ENCODE results near the gene SLC15A4.
A peak's percentile ranks its signal among the peaks of the same experiment; 100 is the strongest.
"Not testable (repeated sequence)": the region's sequence is repeated elsewhere in the genome, so short reads cannot be mapped to it uniquely, and the experiment has no call there.

The SLC15A4 gene

GRCh38 chr12:128814411-128815261, 9.1 kb downstream of the SLC15A4 start:
- no peak for DNase-seq (ENCODE audit: low spot score)

DNA sequence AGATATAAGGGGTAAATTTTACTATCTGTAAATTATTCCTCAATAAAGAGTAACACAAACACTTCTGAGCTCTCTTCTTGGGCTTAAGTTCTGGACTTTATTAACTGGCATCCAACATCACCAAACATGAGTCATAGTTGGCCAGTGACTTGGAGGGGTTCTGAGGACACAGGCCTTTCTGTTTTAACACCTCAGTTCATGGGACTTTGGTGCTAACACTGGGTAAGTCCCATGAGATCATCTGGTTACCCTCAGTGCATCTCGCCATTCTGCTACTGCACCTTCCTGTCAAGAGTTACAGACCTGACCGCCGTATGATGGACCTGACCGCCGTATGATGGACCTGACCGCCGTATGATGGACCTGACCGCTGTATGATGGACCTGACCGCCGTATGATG, 9.9 kb downstream of the SLC15A4 start:
- DNase-seq (ENCODE audit: low spot score) = no peak

DNA sequence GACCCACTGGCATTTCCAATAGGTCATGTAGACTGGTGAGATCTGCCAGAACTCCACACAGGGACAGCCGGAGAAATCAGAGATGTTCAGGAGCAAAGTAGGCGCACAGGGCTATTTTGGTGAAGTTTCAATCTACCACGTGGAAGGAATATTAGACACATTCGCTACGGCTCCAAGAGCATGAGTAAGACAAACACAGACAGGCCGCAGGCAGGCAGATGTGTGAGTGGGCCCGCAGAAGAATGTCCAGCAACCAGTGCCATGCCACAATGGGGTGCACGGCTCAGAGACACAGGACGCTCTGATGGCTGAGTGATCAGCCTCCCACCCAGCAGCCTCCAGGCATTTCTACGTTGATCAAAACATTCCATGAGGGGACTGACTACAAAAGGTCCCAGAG, 10.4 kb downstream of the SLC15A4 start:
- DNase-seq (ENCODE audit: low spot score) = no peak

DNA sequence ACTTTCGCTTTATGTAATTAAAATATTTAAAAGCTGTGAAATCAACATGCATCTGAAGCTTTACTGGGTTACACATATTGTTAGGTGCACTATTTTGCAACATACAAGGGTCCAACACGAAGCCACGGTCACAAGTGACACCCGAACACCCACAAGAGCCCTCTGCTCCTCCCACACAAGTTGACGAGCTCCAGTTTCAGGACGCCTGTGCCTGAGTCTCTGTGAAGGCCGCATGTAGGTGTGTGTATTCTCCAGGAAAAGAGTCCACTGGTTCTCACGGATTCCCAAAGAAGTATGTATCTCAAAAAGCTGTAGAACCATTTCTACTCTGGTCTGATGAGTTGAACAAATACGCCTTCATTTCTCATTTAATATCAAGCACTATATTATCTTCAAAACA, 12.0 kb downstream of the SLC15A4 start:
- no peak for DNase-seq (ENCODE audit: low spot score)

DNA sequence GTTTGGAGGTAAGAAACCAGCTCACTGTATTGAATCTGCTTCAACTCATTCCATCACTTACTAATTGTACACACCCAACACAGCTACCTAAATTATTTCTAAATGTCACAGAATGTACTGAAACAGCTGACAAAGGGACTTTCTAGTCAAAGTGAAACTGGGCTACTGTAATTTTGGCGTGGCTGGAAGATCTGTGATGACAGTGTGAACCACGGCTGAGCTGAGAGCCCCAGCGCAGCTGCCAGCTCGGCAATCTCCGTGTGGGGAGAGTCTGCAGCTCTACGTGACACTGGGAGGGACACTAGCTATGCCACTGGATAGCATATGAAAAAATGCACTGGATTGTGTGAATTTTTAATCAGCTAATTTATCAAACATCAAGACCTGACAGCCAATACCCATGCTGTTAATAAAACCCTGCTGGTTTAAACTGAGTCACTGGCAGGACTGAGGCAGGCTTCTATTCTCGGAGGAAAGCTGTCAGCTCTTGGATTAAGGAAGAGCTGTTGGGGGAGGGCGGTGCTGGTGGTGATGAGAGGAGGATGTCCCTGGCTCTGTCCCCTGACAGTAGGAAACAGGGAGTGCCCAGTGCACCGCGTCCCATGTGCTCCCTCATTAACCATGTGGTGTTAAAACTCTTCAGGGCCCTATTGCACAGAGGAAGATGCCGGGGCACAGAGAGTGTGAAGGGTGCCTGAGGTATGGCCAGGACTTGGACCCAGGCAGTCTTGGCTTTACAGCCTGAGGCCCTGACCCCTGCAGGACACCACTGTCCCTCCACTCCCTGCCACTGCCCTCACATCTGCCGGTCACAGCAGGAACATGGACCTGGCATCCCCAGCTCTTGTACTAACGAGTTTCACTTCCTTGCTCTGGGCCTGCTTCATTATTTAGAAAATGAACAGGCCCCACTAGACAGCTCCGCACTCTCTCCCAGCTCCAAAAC, 13.3 kb downstream of the SLC15A4 start:
- DNase-seq (ENCODE audit: low spot score) = peak; percentile 76

DNA sequence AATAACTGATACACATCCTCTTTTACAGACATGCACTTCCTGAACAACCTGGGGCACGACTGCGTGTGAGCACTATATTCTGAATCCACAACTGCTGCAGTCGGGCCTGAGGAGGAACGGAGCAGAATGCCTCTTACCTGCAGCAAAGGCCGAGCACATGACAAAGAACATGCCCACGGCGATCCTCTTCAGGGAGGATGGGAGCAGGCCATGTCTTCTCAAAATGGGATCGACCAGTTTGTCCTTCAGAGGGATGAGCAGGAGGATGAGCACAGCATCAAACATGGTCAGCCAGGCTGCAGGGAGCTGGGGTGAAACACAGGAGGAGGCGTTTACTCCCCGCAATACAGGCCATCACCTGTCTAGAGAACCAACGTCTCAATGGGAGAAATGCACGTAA, 15.1 kb downstream of the SLC15A4 start:
- no peak for DNase-seq (ENCODE audit: low spot score)

DNA sequence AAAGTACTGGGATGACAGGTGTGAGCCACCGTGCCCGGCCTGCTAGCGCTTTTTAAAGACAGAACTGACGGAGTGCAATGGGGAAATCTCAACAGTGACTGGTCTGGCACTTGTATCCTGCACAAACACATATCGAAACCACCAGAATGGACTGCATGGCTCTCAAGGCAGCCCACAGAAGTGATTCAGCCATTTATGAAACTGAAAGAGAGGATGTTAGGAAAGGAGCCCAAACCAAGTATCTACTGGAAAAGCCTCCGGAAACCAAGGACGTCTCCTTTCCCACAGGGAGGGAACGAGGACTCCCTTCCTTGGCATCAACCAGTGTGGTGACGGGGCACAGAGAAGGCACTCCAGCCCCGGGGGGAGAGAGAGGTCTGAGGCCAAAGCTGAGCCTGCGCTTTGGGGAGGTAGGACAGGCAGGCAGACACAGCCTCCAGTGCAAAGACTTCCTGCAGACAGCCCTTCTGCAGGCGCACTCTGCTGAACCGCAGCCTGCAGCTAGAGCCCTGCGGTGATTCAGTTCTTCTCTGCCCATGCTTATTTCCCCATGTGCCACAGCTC, 16.5 kb downstream of the SLC15A4 start:
- DNase-seq (ENCODE audit: low spot score) = no peak

- DNase-seq (ENCODE audit: low spot score) = no peak
These were observed 17.2 kb downstream of the SLC15A4 start for GRCh38 chr12:128806573-128806972.

DNA sequence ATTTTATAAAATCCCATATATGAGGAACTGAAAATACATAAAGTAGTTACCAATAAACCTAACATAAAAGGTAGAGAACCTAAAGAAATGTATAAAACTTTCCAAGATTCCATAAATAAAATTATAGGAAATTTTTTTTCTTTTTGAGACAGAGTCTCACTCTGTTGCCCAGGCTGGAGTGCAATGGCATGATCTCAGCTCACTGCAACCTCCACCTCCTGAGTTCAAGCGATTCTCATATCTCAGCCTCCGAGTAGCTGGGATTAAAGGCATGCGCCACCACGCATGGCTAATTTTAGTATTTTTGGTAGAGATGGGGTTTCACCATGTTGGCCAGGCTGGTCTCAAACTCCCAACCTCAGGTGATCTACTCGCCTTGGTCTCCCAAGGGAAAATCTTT, 18.4 kb downstream of the SLC15A4 start:
- DNase-seq (ENCODE audit: low spot score) = not testable (repeated sequence)

- no peak for DNase-seq (ENCODE audit: low spot score)
These were observed 19.0 kb downstream of the SLC15A4 start for GRCh38 chr12:128804762-128805161.

- no peak for DNase-seq (ENCODE audit: low spot score)
These were observed 20.0 kb downstream of the SLC15A4 start for GRCh38 chr12:128803788-128804187.

DNA sequence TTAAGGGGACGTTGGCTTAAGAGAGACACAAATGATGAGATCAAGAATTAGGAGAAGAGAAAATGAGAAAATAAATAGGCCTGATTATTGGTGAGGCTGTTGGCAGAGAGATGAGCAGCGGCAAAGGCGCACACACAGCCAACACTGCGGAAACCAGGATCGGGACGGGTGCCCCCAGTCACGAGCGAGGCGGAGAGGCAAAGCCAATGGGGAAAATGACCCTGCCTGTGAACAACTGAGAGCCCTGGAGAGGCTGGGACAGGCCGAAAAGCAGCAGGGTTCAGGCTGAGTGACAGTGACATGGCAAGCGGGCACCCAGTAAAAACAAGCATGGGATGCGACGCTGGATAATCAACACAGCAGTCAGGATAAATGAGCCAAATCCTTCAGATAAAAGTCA, 21.0 kb downstream of the SLC15A4 start:
- DNase-seq (ENCODE audit: low spot score) = no peak

DNA sequence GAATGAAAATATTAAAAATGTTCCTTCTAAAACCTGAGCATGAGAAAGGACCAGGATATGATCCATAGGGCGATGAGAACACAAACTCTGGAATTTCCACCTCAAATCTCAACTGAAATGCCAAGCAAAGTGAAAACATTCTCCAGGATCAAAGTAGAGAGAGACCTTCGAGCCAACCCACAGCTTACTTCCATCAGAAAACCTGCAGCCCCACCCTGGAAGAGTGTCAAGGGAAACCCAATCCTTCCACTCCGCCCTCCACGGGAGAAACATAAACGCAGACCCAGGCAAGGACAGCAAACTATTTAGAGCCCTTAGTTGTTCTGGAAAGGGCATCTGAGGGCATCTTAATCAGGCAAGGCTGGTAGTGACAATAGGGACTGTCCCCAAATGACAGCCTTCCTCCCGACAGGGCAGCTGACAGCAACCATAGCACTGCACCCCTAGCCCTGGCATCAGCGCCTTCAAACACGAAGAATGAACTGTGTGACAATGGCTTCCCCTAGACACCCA, 21.8 kb downstream of the SLC15A4 start:
- no peak for DNase-seq (ENCODE audit: low spot score)

GRCh38 chr12:128800606-128801005, 23.2 kb downstream of the SLC15A4 start:
- no peak for DNase-seq (ENCODE audit: low spot score)

DNA sequence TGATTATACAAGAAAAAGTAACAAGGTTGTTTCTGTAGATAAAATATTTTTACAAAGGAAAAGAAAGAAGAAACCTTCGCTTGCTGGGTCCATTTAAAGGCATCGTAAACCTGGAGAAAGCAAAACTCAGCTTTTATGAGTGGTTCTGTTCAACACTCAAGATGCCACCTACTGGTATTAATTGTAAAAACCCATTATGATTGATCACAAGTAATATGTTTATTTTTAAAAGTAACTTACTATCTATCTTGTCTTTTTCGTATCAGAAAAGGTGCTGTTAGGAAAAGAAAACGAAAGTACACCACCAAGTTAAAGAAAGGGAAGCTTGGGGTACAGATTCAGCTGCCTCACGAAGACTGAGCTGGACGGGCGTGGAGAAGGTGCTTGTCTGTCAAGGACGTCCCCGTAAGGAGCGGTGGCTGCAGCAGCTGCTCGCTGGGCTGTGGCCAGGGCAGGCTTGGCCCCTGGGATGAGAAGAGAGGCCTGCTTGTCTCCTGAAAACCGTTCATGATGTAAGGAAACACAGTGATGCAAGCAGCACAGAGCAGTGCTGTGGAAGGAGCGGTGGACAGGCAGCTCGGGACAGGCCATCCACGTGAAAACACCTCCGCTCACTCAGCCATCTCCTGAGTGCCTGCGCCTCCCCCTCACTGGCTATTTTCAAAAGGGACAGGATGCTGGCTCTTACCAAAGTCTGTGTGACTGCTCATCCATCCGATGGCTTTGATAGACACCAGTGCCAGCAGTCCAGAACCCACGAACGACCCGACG, 25.0 kb downstream of the SLC15A4 start:
- DNase-seq (ENCODE audit: low spot score) = no peak

GRCh38 chr12:128797119-128798118, 26.3 kb downstream of the SLC15A4 start:
- DNase-seq (ENCODE audit: low spot score) = peak; percentile 50

DNA sequence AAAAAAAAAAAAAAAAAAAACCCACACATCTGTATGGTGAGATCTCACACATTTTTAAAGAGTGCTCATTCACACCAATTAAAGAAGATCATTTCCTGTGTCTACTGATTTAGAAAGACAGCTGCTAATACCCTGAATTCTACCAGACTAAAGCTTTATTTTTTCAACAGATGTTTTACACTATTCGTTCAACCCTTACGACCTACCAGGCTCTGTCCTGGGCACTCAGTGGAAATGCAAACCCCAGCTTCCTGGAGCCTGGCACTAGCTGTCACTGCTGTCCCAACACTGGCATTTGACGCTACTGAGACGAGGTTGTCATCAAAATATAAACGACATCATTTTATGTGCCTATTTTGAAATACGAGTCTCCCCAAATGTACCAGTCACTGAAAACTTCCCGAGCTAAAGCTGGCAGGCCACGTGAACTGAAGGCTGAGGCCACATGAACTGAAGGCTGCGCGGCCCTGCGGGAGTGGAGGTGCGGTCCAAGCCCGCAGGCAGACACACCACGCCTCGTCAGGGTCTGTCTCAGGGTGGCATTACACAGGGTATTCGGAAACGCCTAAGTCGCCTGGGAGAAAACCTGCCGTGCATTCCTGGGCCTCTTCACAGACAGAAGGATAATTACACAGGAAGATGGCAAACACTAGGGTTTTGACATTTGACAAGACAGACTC, 27.2 kb downstream of the SLC15A4 start:
- DNase-seq (ENCODE audit: low spot score) = no peak

GRCh38 chr12:128795530-128796361, 28.0 kb downstream of the SLC15A4 start:
- no peak for DNase-seq (ENCODE audit: low spot score)
